ENCODE results near the gene NARS2.

GRCh38 chr11:78417175-78417887 is 157.3 kb downstream of the NARS2 start, which contains the start of gene GAB2:
- TF ChIP-seq EZH2 (IDR thresholded peaks at IDR 0.05; ENCODE audit: insufficient read depth, poor library complexity, severe bottlenecking) (no peak), EZH2phosphoT487 (IDR thresholded peaks at IDR 0.05; ENCODE audit: insufficient read depth, low read depth) (no peak)
